Stimulated activated CD8-positive, alpha-beta memory T cell treated with anti-CD3 and anti-CD28 coated beads, Interleukin-12 subunit alpha, Interleukin-12 subunit beta, amount 100 ng/mL, for 24 hours (primary cell): ENCODE data around the gene SLC47A2.
"Not testable (repeated sequence)": the region's sequence is repeated elsewhere in the genome, so short reads cannot be mapped to it uniquely, and the experiment has no call there.

Source experiments
- DNase-seq: peaks from one replicate; pipeline ENCODE4 v3.0.0-alpha.2; 2020; ENCODE audit errors: extremely low read depth

The SLC47A2 gene, protein sequence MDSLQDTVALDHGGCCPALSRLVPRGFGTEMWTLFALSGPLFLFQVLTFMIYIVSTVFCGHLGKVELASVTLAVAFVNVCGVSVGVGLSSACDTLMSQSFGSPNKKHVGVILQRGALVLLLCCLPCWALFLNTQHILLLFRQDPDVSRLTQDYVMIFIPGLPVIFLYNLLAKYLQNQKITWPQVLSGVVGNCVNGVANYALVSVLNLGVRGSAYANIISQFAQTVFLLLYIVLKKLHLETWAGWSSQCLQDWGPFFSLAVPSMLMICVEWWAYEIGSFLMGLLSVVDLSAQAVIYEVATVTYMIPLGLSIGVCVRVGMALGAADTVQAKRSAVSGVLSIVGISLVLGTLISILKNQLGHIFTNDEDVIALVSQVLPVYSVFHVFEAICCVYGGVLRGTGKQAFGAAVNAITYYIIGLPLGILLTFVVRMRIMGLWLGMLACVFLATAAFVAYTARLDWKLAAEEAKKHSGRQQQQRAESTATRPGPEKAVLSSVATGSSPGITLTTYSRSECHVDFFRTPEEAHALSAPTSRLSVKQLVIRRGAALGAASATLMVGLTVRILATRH

DNA sequence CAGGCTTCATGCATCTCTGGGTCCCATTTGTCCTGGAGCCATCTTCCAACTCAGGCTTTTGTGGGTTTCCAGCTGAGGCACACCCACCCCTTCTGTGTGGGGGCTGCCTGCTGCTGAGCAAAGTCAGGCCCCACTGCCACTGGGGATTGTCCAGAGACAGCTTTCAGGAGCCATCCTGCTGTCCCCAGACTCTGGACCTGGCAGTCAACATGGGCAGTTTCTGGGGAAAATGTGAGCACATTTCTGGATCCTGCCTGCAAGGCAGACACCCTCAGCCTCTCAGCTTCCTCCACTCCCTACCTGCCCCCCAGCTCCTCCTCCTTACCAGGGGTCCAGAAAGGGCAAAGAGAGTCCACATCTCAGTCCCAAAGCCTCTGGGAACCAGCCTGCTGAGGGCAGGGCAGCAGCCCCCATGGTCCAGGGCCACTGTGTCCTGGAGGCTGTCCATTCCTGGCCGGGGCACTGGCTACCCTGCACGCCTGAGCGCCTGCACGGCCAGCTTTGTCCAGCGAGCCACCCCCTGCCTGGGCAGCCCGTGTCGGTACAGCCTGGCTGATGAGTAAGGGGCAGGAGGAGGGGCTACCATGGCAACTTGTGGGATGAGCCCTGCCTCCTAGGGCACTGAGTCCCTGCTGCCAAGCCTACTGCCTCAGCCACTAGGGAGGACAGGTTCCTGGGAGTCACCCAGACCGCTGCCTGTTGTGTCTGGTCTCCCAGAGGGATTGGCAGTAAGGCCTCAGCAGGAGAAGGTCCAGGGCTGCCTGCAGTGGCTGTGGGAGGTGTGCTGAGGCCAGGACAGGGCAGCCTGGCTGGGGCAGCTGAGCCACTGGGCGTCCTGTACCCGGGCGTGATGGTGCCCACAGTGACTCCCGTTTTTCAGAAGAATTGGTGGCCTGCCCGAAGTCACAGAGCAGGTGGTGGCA is at the start of gene SLC47A2:
Gene SLC47A2, minus strand, starts transcription at position 477 of the 923 bp plus-strand sequence. Its CDS starts 29 bp downstream, at position 448.
- DNase-seq, result no peak

DNA sequence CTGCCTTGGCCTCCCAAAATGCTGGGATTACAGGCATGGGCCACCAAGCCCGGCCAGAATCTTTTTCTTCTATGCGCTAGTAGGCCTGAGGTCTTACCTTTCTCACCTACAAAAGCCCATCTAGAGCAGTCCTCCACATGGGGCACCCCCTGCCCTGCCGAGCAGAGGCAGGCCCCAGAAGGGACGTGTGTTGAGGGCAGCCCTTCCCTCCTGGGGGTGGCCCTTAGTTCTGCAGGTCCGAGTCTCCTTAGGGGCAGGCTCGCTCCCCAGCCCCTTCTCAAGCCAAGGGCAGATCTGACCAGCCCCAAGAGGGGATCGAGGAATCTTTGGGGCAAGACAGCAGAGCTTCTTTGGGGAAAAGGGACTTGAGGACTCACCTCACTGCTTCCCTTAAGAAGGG is 49.6 kb upstream of the SLC47A2 start:
- no peak for DNase-seq

DNA sequence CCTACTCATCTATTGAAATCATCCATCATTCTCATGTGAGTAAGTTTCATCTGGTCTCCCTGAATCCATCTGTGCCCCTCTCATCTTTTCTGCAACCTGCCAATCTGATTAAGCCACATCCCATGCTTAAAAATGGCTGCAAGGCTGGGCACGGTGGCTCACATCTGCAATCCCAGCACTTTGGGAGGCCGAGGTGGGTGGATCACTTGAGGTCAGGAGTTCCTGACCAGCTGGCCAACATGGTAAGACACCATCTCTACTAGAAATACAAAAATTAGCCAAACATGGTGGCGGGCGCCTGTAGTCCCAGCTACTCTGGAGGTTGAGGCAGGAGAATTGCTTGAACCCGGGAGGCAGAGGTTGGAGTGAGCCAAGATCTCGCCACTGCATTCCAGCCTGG is 47.6 kb upstream of the SLC47A2 start:
- DNase-seq, result not testable (repeated sequence)

DNA sequence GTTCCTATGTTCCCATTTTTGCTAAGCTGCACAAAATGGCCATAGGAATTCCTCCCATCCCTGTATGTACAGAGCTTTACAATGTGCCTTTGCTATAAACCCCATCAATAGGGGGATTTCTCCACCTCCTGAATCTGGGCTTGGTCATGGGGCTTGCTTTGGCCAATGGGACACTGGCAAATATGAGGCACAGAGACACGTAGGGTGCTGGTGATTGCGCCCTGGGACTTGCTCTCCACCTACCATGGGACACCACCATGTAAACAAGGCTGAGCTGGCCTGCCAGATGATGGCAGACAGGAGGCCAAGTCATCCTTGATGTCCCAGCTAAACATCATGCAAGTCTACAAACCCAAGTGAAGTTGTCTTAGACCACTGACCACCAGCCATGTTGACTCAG is 47.0 kb upstream of the SLC47A2 start:
- DNase-seq, result no peak

DNA sequence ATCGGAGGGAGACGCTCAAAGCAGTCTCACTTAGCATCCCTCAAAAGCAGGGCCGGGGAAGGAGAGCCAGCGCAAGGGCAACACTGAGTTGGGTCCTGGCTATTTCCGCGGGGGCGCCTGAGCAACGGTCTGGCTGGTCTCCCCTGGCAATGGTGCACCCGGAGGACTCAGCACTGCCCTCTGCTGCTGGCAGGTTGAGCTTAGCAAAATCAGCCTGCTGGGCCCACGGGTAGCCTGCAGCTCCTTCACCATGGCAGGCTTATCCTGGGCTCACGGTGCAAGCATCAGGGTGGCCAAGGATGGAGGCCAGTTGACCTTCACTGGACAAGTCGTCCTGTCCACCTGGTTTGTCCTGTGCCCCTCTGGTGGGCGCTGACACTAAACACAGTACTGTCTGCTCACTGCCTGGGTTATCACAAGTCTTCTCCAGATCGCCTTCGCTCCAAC is 46.2 kb upstream of the SLC47A2 start:
- no peak for DNase-seq

DNA sequence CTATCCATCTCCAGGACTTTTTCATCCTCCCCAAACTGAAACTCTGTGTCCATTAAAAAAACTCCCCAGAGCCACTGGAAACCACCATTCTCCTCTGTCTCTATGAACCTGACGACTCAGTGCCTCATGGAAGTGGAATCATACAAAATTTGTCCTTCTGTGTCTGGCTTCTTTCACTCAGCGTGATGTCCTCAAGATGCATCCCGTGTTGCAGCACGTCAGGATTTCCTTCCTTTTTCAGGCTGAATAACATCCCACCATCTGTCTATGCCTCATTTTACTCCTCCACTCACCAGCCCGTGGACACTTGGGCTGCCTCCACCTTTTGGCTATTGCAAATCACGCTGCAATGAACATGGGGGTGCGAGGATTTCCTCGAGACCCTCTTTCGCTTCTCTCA is 44.4 kb upstream of the SLC47A2 start:
- no peak for DNase-seq

DNA sequence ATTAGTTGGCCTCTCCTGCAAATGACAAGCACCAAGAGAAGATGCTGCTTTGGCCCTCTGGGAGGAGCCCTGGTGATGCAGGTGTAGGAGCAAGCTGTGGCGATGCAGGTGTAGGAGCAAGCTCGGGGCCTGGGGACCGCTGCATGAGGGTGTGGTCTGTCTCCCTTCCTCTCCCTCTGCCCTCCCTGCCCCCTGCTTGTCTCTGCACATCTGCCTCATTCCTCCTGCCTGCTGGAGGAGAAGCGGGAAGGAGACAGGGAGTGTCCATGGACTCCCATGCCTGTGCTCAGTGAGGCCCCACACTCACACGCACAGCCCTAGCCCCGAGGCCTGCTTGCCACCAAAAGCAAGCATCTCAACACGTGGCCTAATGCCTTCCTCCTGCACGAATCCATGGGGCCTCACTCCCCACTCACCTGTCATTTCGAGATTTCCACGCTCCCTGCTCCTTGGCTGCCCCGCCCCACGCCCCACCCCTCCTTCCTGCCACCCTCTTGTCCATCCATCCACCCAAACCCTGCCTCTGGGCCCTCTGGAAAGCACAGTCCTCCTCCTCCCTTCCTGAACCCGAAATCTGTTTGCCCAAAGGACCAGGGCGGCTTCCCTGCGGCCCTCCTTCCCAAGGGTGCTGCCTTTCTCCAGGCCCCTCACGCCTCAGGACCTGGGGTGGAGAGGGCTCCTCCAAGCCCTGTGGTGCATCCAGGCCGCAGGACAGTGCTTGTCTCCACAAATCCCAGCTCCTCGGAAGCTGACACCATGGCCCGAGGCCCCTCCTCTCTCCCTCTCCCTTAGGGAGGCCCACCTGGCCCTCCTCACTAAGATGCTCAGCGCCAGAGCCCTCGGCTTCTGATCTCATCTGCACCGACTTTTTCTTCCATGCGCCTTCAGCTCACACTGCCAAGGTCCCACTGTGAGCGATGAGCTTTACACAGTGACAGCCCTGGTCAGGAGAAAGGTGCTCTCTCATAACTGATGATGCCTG is 43.5 kb upstream of the SLC47A2 start:
- no peak for DNase-seq

DNA sequence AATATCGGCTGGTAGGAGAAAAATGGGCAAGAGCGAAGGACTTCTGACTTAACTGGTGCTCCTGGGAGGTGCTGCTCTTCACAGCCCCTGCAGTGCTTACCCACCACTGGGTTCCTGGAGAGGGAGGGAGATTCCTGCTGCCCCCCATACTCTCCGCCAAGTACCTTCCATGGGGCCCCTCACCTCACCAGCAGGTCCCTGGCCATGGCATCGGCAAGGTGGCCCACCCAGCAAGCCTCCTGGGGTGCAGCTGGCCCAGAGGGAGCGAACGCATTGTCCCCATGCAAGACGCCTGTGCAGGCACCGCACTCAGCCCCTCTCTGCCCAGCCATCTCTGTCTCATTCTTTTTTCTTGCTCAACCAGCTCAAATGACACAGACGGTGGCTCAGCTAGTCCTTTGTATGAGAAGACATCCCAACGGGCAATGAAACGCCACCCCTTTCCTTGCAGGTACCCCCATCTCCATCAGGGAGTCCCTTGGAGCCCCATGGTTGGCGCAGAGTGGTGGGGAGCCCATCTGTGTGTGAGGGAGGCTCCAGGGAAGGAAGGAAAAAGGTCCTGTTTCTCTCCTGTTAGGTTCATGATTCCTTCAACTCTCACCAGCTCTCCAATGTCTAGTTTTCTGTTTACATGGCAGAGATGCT is 41.3 kb upstream of the SLC47A2 start:
- DNase-seq, result no peak

DNA sequence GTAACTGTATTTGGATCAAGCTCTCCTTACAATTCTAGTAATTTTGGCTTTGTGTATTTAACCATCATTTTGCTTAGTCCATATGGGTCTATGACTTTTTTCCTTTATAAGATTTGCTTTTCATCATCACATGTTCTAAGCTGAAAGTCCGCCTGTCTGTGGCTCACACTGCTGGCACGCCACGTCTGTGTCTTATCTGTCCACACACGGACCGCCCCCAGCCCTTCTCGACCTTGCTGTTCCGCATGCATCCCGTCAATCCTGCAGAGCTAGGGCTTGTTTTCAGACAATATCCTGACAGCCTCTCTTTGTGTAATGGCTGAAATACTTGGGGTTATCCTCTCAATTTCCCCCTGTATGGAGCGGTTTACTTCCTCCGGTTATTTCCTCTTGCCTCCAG is 40.2 kb upstream of the SLC47A2 start:
- no peak for DNase-seq

DNA sequence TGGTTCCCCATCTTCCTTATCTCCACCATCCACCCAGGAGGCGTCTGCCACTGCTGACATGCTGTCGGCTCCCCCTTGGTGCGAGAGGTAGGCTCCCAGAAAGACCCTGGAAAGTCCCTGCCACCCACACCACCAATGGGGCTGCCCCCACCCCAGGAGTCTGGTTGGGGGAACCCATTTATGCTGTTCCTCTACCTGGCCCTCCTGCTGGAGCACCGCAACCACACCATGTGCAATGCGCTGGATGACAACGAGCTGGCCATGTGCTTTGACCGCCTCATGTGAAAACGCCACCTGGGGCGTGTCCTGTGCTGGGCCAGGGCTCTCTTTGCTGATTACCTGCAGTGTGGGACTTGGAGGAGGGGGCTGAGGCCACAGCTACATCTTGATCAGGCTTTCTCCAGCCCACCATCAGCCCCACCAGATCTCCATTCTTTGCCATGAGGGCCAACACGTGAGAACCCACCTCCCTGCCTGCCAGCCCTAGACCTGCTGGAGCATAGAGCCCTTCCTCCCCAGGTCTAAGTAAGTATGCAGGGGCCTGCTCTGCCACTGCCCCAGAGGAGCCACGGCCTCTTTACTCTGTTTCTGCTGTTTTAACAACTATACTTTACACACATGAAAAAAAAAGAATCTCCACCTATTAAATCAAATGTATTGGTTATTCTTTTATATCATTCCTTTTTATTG is 39.6 kb upstream of the SLC47A2 start:
- DNase-seq, result no peak

DNA sequence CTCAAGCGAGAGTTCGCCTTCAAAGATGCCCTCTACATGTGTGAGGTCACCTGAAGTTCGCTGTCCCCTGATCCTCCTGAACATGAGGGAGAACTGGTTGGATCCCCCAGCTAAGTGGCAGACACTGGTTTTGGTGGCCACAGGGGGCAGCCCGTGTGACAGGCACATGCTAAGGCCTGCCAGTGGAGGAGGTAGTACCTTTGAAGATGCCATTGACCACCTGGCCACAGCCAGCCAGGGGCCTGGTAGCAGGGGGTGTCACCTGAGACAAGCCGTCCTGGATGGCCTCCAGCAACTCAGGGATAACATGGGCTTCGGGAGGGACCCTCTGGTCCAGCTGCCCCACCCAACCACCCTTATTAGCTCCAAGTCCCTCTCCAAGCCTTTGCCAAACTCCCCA is 39.0 kb upstream of the SLC47A2 start:
- DNase-seq, result no peak

DNA sequence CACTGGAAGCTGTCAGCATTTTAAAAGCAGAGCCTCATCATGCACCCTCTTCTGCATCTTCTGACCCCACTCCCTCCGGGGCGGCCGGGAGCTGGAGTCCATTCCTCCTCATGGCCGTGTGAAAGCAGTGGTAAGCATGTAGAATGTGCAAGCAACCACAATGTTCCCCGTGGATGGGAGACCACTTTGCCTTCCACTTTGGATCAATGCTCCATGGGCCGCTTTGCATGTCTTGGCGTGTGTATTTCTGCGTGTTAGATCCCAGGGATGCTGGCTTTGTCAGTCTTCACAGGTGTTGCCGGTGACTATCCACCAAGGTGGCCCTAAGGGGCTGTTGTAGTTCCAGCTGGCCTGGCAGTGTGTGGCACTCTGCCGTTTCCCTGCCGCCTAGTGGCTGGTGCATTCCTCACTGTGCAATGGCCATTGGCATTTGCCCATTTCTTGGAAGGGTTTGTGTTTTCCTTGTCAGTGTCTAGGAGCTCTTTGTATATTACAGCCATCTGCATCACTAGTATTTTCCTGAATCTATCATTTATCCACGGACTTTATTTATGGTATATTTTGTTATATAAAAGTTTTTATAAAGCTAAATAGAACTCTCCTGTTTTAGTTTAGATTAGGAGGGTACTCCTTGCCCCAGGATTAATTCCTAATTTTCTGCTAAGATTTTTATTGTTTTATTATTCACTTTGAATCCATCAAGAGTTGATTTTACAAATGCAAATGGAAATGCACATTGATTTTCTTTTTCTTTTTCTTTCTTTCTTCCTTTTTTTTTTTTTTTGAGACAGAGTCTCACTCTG is 37.5 kb upstream of the SLC47A2 start:
- DNase-seq, result no peak

DNA sequence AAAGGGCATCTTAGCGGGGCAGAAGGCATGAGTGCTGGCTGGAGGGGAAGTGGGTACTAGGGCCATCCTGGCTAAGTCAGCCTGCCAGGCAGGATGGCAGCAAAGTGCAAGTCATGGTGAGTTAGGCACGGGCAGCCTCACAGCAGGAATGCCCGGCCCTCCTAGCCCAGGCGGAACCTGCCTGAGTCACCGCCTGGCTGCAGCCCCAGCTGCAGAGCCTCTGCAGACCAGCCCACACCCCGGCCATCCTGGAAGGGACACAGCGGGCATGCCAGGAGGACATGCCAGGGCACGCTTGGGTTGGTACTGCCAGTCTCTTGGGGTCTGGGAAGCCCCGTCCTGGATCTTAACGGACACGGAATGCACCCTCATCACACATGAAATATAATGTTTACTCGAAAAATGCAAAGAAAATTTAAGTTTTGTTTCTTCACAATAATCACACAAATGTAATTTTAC is 36.7 kb upstream of the SLC47A2 start:
- no peak for DNase-seq

DNA sequence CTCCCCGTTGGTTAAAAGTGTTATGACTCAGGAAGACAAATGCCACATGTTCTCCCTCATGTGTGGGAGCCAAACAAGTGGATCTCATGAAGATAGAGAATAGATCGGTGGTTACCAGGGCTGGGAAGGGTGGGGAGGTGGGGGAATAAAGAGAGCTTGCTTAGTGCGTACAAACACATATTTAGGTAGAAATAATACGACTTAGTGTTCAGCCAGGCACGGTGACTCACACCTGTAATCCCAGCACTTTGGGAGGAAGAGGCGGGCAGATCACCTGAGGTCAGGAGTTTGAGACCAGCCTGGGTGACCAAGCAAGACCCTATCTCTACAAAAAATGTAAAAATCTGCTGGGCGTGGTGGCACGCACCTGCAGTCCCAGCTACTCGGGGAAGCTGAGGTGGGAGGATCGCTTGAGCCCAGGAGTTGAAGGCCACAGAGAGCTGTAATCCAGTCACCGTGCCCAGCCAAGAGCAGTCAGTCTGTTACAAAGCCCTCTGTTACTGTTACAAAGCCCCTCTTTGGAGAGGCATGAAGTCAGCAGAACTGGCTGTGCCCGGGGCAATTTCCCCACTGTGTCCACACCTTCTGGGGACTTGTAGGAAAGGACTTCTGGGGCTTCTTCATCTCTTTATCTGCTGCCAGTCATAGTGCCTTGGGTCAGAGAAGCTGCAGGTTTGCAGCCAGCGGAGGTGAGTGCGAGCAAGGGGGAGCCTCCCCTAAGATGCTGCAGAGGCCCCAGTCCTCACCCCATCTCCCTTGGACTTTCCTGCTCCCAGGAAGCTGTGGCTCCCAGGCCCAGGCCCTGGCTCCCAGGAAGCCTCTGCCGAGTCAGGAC is 36.0 kb upstream of the SLC47A2 start:
- DNase-seq, result no peak

DNA sequence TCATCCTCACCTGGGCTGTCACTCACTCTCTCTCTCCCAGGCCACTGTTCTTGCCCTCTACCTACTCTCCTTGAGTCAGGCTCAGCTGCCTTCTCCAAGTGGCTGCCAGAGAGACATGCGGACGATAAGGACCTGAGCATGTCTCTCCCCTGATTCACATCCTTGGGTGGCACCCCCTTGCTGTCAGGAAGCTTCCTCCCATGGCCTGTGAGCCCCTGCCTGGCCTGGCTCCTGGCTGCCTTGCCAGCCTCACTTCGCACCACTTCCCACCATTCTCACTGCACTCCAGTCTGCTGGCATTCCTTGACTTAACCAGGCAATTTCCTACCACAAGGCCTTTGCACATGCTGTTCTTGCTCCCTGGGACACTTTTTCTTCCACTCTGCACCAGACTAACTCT is 34.5 kb upstream of the SLC47A2 start:
- DNase-seq, result no peak

DNA sequence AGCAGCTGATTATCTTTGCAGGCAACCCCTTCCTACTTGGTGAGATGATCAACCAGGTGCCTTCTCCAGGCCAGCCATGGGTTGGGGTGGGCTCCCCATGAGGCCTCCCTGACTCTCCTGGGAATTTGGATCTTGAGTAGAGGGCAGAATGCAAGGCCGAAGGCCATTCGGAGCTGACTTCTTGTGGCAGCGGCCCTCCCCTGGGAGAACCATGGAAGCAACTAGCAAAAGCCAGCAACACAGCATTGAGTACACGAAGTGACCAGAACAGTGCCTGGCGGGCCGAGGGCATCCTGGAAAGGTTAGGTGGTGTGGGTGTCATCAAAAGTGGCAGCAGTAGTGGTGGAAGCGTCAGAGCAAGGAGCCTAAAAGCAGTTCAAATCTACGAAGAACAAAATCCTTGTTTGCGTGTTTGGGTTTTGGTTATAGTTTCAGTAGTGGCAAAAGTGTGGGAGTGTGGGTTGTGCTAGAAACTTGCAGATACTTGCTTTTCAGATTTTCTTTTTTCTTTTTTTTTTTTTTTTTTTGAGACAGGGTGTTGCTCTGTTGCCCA is 33.7 kb upstream of the SLC47A2 start:
- DNase-seq, result no peak

DNA sequence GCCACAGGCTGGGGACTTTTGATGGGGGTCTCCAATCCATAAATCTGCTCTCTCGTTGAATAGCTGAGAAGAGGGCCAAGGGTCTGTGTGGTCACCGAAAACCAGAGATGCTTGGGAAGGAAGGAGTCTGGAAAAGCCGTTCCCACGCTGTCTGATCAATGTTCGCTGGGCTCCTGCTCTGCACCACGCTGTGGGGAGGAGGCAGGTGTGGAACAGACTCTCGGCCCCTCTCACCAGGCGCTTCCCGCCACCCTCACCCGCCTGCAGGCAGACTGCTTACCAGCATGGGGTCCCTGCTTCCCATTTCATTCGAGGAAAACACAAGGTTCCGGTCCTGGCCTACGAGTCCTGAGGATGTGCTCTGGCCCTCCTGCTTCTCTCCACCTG is 32.4 kb upstream of the SLC47A2 start:
- no peak for DNase-seq
